Stimulated activated naive B cell treated with anti-CD40 and anti-IgM and Interleukin-4, amounts not matched to agents 10 μg/mL and 1 μg/mL and 100 μg/mL, for 72 hours (primary cell): Measurements from ENCODE around the gene SUPT20H.

Source experiments
- ATAC-seq, 2 donors: fragments of 150-1000 bp; cut with Tn5 transposase; replicated peaks; 2 replicates each; pipeline ENCODE4 v1.10.0; 2021; ENCODE audit warnings: moderate library complexity in 1 of 2
- DNase-seq: peaks from one replicate; pipeline ENCODE4 v3.0.0; 2021
- H3K27ac Mint-ChIP-seq: one replicate; pipeline ENCODE4 v1.8.0; 2022; ENCODE audit warnings: mild to moderate bottlenecking, mixed read lengths
- H3K27me3 Mint-ChIP-seq, 2 donors: one replicate each; pipeline ENCODE4 v1.8.0; 2022; ENCODE audit warnings: mixed read lengths in 2 of 2
- H3K36me3 Mint-ChIP-seq, 2 donors: one replicate each; pipeline ENCODE4 v1.8.0; 2022; ENCODE audit warnings: mixed read lengths in 2 of 2, mild to moderate bottlenecking in 1 of 2
- H3K4me1 Mint-ChIP-seq, 2 donors: one replicate each; pipeline ENCODE4 v1.8.0; 2022; ENCODE audit warnings: mixed read lengths in 2 of 2, mild to moderate bottlenecking in 1 of 2
- H3K4me3 Mint-ChIP-seq, 2 donors: one replicate each; pipeline ENCODE4 v1.8.0; 2022; ENCODE audit warnings: mild to moderate bottlenecking in 2 of 2, mixed read lengths in 2 of 2, moderate library complexity in 1 of 2
- H3K9me3 Mint-ChIP-seq, 2 donors: one replicate each; pipeline ENCODE4 v1.8.0; 2022; ENCODE audit warnings: mixed read lengths in 2 of 2, mild to moderate bottlenecking in 1 of 2

SUPT20H gene

DNA sequence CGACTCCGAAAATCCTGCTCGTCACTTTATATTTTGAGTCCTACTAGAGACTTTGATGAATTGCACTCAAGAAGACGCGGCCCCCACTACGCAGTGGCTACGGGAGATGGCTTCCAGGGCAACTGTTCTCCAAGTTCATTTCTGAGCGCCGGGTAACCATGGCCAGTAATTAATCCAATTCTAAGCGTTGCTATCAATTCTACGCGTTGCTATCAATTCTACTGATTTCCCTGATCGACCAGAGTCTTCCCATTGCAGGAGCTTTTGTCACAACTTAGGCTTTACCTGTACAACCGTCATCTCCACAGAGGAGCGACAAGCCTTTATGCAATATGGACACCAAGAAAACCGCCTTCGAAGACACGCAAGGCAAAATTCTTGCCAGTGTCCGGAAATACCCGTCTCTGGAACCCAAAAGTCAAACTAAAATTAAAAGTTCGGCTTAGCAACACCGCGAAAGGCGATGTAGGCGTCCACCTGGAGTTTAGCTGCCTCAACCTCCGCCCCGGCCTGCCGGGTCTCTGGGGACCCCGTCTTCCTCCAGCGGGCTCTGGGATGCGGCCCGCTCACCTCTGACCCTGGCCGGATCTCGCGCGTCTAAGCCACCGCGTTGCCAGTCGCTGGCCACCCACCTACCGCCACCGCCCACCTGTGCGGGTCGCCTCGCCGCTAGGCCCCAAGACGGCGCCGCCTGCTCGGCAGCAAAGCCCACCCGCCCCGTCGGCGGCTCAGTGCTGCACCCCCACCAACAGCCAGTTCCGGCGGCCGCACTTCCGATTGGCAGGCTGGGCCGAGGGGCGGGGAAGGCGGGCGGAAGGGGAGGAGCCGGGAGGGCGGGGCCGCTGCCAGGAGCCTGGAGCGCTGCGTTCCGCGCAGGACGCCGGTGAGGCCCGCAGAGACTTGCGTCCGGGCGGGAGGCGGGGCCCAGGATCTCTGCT lies at the start of gene SUPT20H:
Gene SUPT20H, minus strand, starts transcription at position 779 of the 938 bp plus-strand sequence. CDS start 8,198 bp downstream, outside the sequence.
- Mint-ChIP-seq H3K36me3 (peaks cover 11 to 16% of the 10 kb centered on the region in 2 donors), H3K4me3 (peak within 1 kb of the TSS; percentile 96 to 98), H3K9me3 (no peaks in the 10 kb centered on the region), H3K4me1 (peaks cover 13 to 22% of the 10 kb centered on the region in 2 donors), H3K27ac (peak within 1 kb of the TSS; percentile 98), H3K27me3 (peaks cover 0 to 7% of the 10 kb centered on the region in 2 donors)
- DNase-seq (peak; percentile 89), ATAC-seq (peak; percentile 96 to 98)

DNA sequence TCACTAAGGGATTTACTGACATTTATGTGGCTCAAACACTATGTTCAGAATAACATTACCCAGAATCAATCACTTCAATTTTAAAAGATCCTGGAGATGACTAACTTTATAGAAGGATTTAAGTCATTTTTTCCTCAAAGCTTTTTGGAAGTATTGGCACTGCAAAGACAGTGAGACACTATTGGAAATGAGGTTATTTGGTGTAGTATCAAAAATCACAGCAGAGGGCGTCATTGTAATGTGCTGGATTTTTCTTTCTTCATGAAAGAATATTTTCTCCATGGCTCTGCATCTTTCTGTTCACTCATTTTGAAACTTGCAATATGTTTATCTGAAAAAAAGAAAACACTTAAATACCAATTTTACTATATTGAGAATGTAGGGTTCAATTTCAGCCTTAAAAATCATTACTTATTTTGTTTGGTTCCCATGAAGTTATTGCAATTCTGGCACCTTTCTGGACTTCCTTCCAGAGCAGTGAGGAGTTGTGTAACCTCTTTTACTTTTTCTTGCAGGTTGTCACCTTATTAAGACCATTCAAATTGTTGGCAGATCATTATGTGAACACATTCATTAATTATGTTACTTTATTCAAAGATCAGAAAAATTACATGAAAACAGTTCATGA lies 49.7 kb upstream of the SUPT20H start:
- no peak overlapping the region for H3K27ac Mint-ChIP-seq
- DNase-seq (no peak), ATAC-seq (no peak)
- no peaks in the 10 kb centered on the region for H3K36me3 Mint-ChIP-seq
- peaks cover 0 to 12% of the 10 kb centered on the region in 2 donors for H3K27me3 Mint-ChIP-seq
- no peaks in the 10 kb centered on the region for H3K9me3 Mint-ChIP-seq
- no peak overlapping the region for H3K4me3 Mint-ChIP-seq
- H3K4me1 Mint-ChIP-seq: no peaks in the 10 kb centered on the region

DNA sequence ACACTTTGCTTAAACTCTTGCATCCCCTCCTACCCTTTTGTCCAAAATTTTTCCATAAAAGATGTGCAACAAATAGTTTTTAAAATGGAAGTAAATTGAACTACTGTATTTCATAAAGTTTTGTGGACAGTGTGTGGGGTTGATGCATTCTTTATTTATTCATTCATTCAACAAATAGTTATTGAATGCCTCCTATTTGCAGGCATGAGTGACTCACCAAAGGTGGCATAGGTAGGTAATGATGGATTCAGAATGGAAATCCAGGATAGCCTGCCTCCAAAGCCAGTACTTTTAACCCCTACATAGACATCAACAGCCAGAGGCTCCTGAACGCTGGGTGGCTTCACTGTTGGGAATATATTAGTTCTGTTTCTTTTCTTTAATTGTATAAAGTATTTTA lies 48.4 kb upstream of the SUPT20H start:
- DNase-seq (no peak), ATAC-seq (no peak)
- Mint-ChIP-seq H3K4me1 (no peaks in the 10 kb centered on the region), H3K36me3 (no peaks in the 10 kb centered on the region), H3K27ac (no peak overlapping the region), H3K4me3 (no peak overlapping the region), H3K27me3 (peaks cover 0 to 12% of the 10 kb centered on the region in 2 donors), H3K9me3 (no peaks in the 10 kb centered on the region)

DNA sequence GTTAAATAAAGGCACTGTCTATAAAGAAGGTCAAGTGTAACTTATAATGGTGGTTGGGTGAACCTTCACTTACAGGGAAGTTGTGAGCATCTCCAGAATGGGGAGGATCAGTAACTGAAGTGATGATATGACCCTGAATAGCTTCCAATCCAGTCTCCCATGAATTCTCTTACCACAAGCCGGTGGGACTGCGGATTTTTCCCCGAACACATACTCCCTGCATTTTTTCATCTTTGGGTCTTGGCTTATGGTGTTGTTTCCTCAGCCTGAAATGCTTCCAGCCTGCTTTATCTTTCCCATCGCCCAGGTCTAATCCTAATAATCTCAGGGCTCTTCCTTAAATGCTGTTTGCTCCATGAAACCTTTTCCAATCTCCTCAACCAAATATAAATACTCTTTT lies 48.0 kb upstream of the SUPT20H start:
- no peaks in the 10 kb centered on the region for H3K4me1 Mint-ChIP-seq
- DNase-seq (no peak), ATAC-seq (no peak)
- H3K27me3 Mint-ChIP-seq: peaks cover 0 to 12% of the 10 kb centered on the region in 2 donors
- H3K4me3 Mint-ChIP-seq: no peak overlapping the region
- H3K9me3 Mint-ChIP-seq: no peaks in the 10 kb centered on the region
- H3K27ac Mint-ChIP-seq: no peak overlapping the region
- no peaks in the 10 kb centered on the region for H3K36me3 Mint-ChIP-seq

DNA sequence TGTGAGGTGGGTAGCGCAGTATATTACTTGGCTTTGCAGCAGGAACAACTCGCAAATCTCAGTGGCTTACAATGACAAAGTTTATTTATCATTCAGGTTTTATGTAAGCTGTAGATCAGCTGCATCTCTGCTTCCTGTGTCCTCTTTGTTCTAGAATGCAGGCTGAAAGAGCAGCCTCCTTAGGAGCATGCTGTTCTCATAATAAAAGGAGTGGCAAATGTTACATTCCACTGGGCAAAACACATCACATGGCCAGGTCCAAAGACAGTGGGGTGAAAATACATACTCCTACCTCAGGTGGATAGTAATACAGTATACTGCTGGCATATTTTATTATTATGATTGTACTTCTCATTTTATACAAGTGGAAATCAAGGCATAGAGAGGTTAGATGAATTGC lies 47.2 kb upstream of the SUPT20H start:
- Mint-ChIP-seq H3K4me1 (no peaks in the 10 kb centered on the region), H3K27me3 (peaks cover 0 to 12% of the 10 kb centered on the region in 2 donors), H3K9me3 (no peaks in the 10 kb centered on the region), H3K4me3 (no peak overlapping the region), H3K36me3 (no peaks in the 10 kb centered on the region), H3K27ac (no peak overlapping the region)
- no peak for DNase-seq
- no peak for ATAC-seq

DNA sequence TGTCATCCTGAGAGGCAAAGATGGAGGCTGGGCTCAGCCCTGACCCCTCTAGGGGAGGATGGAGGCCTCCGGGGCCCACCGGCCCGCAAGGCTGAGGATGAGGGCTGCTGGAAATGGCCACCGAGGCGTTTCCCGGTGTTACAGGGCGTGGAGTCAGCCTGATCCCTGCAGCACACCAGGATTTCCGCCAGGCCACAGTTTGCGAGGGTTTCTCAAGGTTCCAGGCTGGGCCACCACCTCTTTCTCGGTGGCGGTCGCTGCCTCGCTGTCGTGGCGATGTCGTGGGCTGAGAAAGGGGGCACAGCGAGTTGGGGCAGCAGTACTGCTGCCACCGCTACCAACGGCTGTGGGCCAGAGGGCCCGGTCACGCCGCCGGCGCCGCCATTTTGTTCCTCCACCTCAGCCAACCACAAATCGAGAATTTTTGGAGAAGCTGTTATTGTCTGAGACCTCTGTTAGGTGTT lies 45.8 kb upstream of the SUPT20H start, which contains the start of gene CSNK1A1L:
Gene CSNK1A1L, minus strand, starts transcription at position 414 of the 464 bp plus-strand sequence. Its CDS starts 408 bp downstream, at position 6.
- Mint-ChIP-seq H3K4me1 (no peaks in the 10 kb centered on the region), H3K27me3 (peaks cover 0 to 6% of the 10 kb centered on the region in 2 donors), H3K27ac (no peak within 1 kb of the TSS), H3K9me3 (no peaks in the 10 kb centered on the region), H3K4me3 (no peak within 1 kb of the TSS), H3K36me3 (no peaks in the 10 kb centered on the region)
- DNase-seq (no peak), ATAC-seq (no peak)

DNA sequence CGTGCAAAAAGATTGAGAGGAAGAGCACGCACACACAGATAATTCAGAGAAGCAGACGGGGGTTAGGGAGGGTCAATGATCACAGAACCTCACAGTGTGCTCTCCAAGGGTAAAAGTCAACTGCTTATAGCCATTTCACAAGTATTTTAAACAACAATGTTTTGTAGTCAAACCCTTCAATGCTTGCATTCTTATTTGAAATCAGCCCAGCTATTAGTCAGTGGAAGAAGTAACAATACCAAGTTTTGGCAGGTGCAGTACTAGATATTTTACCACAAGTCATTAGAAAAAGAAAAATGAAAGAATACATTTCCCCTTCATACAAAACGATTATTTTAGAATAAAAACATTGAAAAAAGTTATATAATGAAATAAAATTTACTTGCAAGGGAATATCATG lies 43.4 kb upstream of the SUPT20H start:
- DNase-seq: no peak
- H3K36me3 Mint-ChIP-seq: no peaks in the 10 kb centered on the region
- H3K27ac Mint-ChIP-seq: no peak overlapping the region
- peaks cover 5 to 12% of the 10 kb centered on the region in 2 donors for H3K27me3 Mint-ChIP-seq
- H3K4me3 Mint-ChIP-seq: no peak overlapping the region
- no peak for ATAC-seq
- no peaks in the 10 kb centered on the region for H3K4me1 Mint-ChIP-seq
- H3K9me3 Mint-ChIP-seq: no peaks in the 10 kb centered on the region

DNA sequence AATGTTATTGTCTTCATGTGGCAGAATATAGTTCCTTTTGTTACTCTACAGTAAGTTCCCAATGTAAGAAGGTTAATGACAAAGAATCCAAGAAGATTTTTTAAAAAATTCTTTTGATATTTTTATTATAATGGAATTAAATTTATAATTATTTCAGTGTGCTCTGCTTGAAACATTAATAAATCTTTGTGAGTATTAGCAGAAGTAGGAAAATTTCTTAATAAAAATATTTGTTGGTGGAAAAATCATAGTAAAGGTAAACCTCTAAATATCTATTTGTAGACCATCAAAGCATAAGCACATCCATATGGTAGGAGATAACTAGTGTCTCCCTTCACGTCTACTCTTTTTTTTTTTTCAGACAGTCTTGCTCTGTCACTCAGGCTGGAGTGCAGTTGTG lies 41.7 kb upstream of the SUPT20H start:
- Mint-ChIP-seq H3K9me3 (no peaks in the 10 kb centered on the region), H3K27ac (no peak overlapping the region), H3K36me3 (no peaks in the 10 kb centered on the region), H3K27me3 (peaks cover 5 to 6% of the 10 kb centered on the region in 2 donors), H3K4me3 (no peak overlapping the region), H3K4me1 (peaks cover 0 to 2% of the 10 kb centered on the region in 2 donors)
- DNase-seq (no peak), ATAC-seq (no peak)

DNA sequence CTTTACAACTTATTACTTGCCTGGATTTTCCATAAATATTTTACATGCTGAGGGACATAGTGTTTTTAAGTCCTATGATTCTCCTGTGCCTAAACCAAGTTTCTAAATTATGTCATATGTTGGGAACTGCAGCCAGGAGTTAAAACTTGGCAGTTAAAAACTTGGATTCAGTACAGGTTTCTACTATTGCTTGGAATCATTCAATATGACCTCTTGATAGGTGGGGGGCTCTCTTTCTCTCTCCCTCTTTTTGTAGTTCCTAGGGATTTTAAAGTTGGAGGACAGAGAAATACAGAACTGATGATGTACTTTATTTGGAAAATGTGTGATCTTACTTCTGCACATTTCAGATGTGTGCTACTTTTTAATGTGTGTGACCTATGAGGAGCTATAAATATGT lies 41.2 kb upstream of the SUPT20H start:
- no peaks in the 10 kb centered on the region for H3K9me3 Mint-ChIP-seq
- no peak overlapping the region for H3K4me3 Mint-ChIP-seq
- H3K27ac Mint-ChIP-seq: no peak overlapping the region
- H3K4me1 Mint-ChIP-seq: peaks cover 0 to 2% of the 10 kb centered on the region in 2 donors
- DNase-seq (no peak), ATAC-seq (no peak)
- no peaks in the 10 kb centered on the region for H3K36me3 Mint-ChIP-seq
- peaks cover 5 to 6% of the 10 kb centered on the region in 2 donors for H3K27me3 Mint-ChIP-seq

DNA sequence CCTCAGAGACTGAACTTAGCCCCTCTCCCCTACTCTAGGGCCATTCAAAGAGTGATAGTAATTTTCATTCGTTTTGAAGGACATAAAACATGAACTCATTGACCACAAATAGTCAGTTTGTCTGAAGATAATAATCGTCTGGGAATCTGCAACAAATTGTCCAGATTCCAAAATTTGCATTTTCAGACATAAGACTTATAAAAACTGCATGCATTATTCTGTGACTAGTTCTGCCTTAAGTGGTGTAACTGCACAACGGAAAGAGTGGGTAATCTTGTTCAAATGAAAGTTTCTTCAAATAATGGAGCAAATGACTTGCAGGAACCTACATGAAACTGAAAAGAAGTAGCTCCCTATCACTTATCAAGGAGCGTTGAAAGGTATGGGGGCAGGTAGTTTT lies 37.6 kb upstream of the SUPT20H start:
- DNase-seq: no peak
- H3K9me3 Mint-ChIP-seq: no peaks in the 10 kb centered on the region
- H3K36me3 Mint-ChIP-seq: no peaks in the 10 kb centered on the region
- H3K27me3 Mint-ChIP-seq: peaks cover 6 to 13% of the 10 kb centered on the region in 2 donors
- no peak overlapping the region for H3K4me3 Mint-ChIP-seq
- H3K4me1 Mint-ChIP-seq: peaks cover 0 to 2% of the 10 kb centered on the region in 2 donors
- H3K27ac Mint-ChIP-seq: no peak overlapping the region
- no peak for ATAC-seq

DNA sequence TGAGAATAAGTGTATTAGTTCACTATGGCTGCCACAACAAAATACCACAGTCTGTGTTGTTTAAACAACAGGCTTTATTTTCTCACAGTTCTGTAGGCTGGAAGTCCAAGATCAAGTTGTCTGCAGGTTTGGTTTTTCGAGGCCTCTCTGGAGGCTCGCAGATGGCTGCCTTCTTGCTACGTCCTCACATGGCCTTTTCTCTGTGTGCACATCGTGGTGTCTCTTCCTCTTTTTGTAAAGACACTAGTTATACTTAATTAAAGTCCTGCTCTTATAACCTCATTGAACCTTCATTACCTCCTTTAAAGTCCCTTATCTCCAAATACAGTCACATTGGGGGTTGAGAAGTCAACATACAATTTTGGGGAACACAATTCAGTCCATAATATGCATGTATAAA lies 35.4 kb upstream of the SUPT20H start:
- DNase-seq (no peak), ATAC-seq (no peak)
- Mint-ChIP-seq H3K9me3 (no peaks in the 10 kb centered on the region), H3K27ac (no peak overlapping the region), H3K27me3 (peaks cover 13 to 19% of the 10 kb centered on the region in 2 donors), H3K4me1 (peaks cover 0 to 2% of the 10 kb centered on the region in 2 donors), H3K4me3 (no peak overlapping the region), H3K36me3 (no peaks in the 10 kb centered on the region)

DNA sequence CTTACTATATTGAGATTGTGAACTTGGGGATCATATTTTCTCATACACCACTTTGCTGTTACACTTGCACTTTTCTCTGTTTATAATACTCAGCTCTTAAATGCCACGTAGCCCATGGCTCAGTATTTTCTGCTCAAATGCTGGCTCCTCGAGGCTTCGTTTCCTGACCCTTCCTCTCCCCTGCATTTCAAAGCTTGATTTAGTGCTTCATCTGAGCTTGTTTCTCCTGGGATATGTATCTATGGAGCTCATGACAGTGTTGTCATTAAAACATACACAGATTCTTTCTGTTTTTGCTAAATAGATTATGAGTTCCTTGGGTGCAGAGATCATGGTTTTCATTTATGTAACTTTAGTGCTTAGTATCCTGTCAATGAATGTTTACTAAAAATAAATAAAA lies 34.6 kb upstream of the SUPT20H start:
- Mint-ChIP-seq H3K9me3 (no peaks in the 10 kb centered on the region), H3K36me3 (no peaks in the 10 kb centered on the region), H3K27me3 (peaks cover 13 to 23% of the 10 kb centered on the region in 2 donors), H3K4me1 (peaks cover 0 to 2% of the 10 kb centered on the region in 2 donors), H3K27ac (no peak overlapping the region), H3K4me3 (no peak overlapping the region)
- no peak for ATAC-seq
- DNase-seq: no peak

DNA sequence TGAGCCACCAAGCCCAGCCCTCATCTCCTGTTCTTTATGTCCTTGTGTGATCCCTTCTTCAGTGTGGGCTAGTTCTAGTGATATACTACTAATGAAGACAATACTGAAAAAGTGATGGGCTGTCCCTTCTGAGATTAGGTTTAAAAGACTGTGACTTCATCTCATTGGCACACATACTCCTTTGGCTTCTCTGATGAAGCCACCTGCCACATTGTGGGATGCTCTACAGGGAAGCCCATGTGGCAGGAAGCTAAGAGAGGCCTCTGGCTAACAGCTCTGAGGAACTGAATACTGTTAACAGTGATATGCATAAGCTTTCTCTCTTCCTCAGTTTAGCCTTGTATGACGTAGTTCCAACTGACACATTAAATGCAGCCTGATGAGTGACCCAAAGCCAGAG lies 32.3 kb upstream of the SUPT20H start:
- H3K9me3 Mint-ChIP-seq: no peaks in the 10 kb centered on the region
- H3K4me3 Mint-ChIP-seq: no peak overlapping the region
- no peaks in the 10 kb centered on the region for H3K36me3 Mint-ChIP-seq
- DNase-seq (no peak), ATAC-seq (peak; percentile 34 to 38)
- H3K27ac Mint-ChIP-seq: no peak overlapping the region
- H3K4me1 Mint-ChIP-seq: peaks cover 0 to 2% of the 10 kb centered on the region in 2 donors
- H3K27me3 Mint-ChIP-seq: peaks cover 18 to 25% of the 10 kb centered on the region in 2 donors

DNA sequence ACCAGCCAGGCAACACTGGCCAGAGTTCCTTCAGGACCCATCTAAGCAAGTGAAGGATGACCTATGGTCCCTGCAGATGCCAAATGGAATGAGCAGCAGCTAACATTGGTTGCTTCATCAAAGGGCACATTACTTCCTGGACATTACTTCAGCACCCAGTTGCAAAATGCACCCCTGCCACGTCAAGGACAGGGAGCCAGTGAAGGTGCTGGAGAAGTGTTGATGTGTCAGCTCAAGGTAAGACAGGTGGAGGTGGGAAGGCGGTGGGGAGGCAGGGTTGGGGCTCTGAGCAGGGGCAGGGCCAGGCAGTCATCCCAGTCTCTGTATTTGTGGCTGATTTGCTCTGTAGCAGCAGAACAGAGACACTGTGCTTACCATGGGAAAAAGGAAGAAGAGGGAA lies 31.4 kb upstream of the SUPT20H start:
- no peaks in the 10 kb centered on the region for H3K4me1 Mint-ChIP-seq

More for the DNA sequence above, 31.4 kb upstream of the SUPT20H start:
- H3K36me3 Mint-ChIP-seq: no peaks in the 10 kb centered on the region
- no peaks in the 10 kb centered on the region for H3K9me3 Mint-ChIP-seq
- no peak overlapping the region for H3K27ac Mint-ChIP-seq
- no peak for ATAC-seq
- H3K27me3 Mint-ChIP-seq: peaks cover 22 to 30% of the 10 kb centered on the region in 2 donors
- DNase-seq: no peak
- H3K4me3 Mint-ChIP-seq: no peak overlapping the region
